Heart left ventricle (tissue), 13 donors: ENCODE data around the gene USP40.

Experiments used
- POLR2A ChIP-seq, 2 donors: fragments of 450-650 bp; IDR thresholded peaks; one replicate each; pipeline ENCODE4 v1.6.1; 2017; ENCODE audit warnings: antibody characterized with exemption in 2 of 2, mild to moderate bottlenecking in 2 of 2, moderate library complexity in 2 of 2
- TF ChIP-seq, protein P1 (sequence below), 12 donors: fragments of 200-600 bp; sonication (generic) in 4 of 12; IDR thresholded peaks; one replicate each; pipeline versions ENCODE4 v1.5.0 to v1.8.0; 2018 to 2022; ENCODE audit warnings: antibody characterized with exemption in 12 of 12, mild to moderate bottlenecking in 5 of 12
- donor health status: ischemic (EF 13 %, LVEDD 7.1; RV severe dilation, severe dysfunction).
- donor health status: DM: no; HTN: yes; CAD: no.
- donor health status: DM: no; HTN: no; CAD: no.
- donor health status: ischemic (EF 25% LVEDD 6.9; RV normal size, moderate dysfunction).
- donor health status: ischemic (EF 25% LVEDD 5.7; RV mildly dilated, moderate dysfunction).
- donor health status: ischemic (EF 35%, LVEDD 5.7; RV mildly dilated, moderate dysfunction).
- donor health status: nonischemic (EF 11% LVEDD 7.7; RV severe dilation, severe dysfunction).
- donor health status: DM: yes; HTN: yes; CAD: no.
- donor health status: PGD.
- donor health status: ischemic (EF 29% LVEDD 5.4; RV normal size, mild dysfunction).
- donor health status: nonischemic (EF 23%, LVEDD 6.1; RV moderate dilation, normal function).

DNA sequence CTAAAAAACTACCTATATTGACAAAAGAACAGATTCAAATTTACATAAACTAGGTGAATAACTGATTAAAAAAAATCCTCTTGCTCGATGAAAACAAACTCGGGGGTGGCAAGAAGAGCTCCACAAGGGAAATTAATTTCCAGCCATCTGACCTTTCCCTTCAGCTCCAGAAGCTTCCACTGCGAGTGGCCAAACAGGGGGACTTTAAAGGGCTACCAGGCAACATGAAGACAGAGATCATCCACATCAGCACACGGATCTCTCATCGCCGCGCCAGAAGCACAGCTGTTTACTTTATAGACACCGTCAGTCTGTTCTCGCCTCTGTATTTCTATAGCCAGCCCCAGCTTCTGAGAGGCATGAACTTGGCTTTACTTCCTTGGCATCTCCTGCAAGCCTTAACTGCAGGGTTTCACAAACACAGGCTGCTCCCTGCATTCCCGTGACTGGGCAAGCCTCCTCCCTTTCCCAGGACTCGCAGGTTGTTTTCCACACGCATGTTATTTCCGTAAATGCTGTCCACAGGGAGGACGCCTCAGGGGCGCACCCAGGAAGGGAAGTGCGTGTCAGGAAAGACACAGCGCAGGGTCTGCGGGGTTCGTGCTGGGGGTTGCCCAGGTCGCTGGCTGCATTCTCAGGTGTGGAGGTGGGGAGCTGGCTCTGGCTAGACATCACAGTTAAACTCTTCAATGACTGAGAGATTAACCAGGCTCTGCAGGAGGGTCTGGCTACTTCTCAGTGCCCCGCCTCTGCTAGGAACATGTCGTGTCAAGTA is 85.0 kb downstream of the USP40 start:
- no peak for TF ChIP-seq POLR2A (IDR thresholded peaks at IDR 0.05)
- TF ChIP-seq, protein P1, sequence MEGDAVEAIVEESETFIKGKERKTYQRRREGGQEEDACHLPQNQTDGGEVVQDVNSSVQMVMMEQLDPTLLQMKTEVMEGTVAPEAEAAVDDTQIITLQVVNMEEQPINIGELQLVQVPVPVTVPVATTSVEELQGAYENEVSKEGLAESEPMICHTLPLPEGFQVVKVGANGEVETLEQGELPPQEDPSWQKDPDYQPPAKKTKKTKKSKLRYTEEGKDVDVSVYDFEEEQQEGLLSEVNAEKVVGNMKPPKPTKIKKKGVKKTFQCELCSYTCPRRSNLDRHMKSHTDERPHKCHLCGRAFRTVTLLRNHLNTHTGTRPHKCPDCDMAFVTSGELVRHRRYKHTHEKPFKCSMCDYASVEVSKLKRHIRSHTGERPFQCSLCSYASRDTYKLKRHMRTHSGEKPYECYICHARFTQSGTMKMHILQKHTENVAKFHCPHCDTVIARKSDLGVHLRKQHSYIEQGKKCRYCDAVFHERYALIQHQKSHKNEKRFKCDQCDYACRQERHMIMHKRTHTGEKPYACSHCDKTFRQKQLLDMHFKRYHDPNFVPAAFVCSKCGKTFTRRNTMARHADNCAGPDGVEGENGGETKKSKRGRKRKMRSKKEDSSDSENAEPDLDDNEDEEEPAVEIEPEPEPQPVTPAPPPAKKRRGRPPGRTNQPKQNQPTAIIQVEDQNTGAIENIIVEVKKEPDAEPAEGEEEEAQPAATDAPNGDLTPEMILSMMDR (IDR thresholded peaks at IDR 0.05) = no peak
